ENCODE results near the gene FAM200B.

DNA sequence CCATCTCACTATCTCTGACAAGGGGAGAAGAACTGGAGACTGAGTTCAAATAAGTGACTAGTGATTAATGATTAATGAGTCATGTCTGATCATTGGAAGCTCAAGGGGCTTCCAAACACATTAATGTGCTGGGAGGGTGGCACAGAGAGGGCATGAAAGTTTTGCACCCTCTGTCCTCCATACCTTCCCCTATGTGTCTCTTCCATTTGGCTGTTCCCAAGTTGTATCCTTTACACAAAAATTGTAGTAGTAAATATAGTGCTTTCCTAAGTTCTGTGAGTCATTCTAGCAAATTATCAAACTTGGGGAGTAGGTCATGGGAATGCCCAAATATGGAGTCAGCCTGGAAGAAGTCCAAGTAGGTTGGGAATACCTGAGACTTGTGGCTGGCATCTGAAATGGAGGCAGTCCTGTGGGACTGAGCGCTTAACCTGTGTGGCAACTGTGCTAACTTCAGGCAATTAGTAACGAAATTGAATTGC lies 4.1 kb upstream of the FAM200B start:
- TF ChIP-seq, protein P1, sequence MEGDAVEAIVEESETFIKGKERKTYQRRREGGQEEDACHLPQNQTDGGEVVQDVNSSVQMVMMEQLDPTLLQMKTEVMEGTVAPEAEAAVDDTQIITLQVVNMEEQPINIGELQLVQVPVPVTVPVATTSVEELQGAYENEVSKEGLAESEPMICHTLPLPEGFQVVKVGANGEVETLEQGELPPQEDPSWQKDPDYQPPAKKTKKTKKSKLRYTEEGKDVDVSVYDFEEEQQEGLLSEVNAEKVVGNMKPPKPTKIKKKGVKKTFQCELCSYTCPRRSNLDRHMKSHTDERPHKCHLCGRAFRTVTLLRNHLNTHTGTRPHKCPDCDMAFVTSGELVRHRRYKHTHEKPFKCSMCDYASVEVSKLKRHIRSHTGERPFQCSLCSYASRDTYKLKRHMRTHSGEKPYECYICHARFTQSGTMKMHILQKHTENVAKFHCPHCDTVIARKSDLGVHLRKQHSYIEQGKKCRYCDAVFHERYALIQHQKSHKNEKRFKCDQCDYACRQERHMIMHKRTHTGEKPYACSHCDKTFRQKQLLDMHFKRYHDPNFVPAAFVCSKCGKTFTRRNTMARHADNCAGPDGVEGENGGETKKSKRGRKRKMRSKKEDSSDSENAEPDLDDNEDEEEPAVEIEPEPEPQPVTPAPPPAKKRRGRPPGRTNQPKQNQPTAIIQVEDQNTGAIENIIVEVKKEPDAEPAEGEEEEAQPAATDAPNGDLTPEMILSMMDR (IDR thresholded peaks at IDR 0.05; ENCODE audit: low read length), result no peak
- TF ChIP-seq EZH2 (IDR thresholded peaks at IDR 0.05; ENCODE audit: borderline replicate concordance, low read length), result no peak

All from OCI-LY1 (cell line).